HepG2 (cell line): ENCODE results near the gene DLL3. TPM values are rescaled to one million over a fixed set of nuclear protein-coding genes. Genes with fewer than 3 reads are reported as not detected.
A peak's percentile ranks its signal among the peaks of the same experiment; 100 is the strongest.

Experiments used
- CAMTA2 ChIP-seq: sonication (generic); formaldehyde crosslinking; IDR thresholded peaks from 2 replicates; pipeline ENCODE4 v1.4.0; 2020; ENCODE audit warnings: mild to moderate bottlenecking, missing genetic modification reagents, borderline replicate concordance
- CREB1 ChIP-seq, 2 experiments: fragments of 450-650 bp in 1 of 2; IDR thresholded peaks; 2 replicates each; pipeline ENCODE4 v1.6.1; 2016 to 2017; ENCODE audit warnings: control low read depth in 1 of 2, mild to moderate bottlenecking in 1 of 2, missing compliant biosample characterization in 1 of 2, missing genetic modification characterization in 1 of 2
- DBP ChIP-seq: sonication (generic); formaldehyde crosslinking; IDR thresholded peaks from 2 replicates; pipeline ENCODE4 v1.4.0; 2020; ENCODE audit warnings: missing genetic modification reagents; ENCODE audit errors: not compliant biosample characterization
- GLMP ChIP-seq: sonication (generic); formaldehyde crosslinking; IDR thresholded peaks from 2 replicates; pipeline ENCODE4 v1.9.0; 2021; ENCODE audit warnings: missing genetic modification reagents, mild to moderate bottlenecking, borderline replicate concordance
- KDM5B ChIP-seq: sonication (generic); formaldehyde crosslinking; IDR thresholded peaks from 2 replicates; pipeline ENCODE4 v1.4.0; 2020; ENCODE audit warnings: missing genetic modification reagents, mild to moderate bottlenecking, borderline replicate concordance
- KLF6 ChIP-seq: IDR thresholded peaks from 2 replicates; pipeline ENCODE4 v1.8.0; 2016; ENCODE audit warnings: missing biosample characterization, missing genetic modification reagents
- MLLT10 ChIP-seq: sonication (generic); formaldehyde crosslinking; IDR thresholded peaks from 2 replicates; pipeline ENCODE4 v1.4.0; 2020; ENCODE audit warnings: missing genetic modification reagents
- MTA1 ChIP-seq: sonication (generic); formaldehyde crosslinking; IDR thresholded peaks from 2 replicates; pipeline ENCODE4 v1.4.0; 2020; ENCODE audit warnings: missing genetic modification reagents, mild to moderate bottlenecking, borderline replicate concordance
- PCBP2 ChIP-seq: fragments of 200-400 bp; formaldehyde crosslinking; optimal IDR thresholded peaks from 2 replicates; pipeline ENCODE3; 2018; ENCODE audit warnings: low read length, low read depth; ENCODE audit not compliant: poor library complexity, severe bottlenecking
- PRDM10 ChIP-seq: sonication (generic); formaldehyde crosslinking; IDR thresholded peaks from 2 replicates; pipeline ENCODE4 v1.4.0; 2020; ENCODE audit warnings: low read depth, missing genetic modification reagents
- RFX1 ChIP-seq: fragments of 450-650 bp; IDR thresholded peaks from 2 replicates; pipeline ENCODE4 v1.6.1; 2017
- STAG1 ChIP-seq: sonication (generic); formaldehyde crosslinking; IDR thresholded peaks from 2 replicates; pipeline ENCODE4 v1.4.0; 2020; ENCODE audit warnings: missing genetic modification reagents
- ZNF142 ChIP-seq: sonication (generic); formaldehyde crosslinking; IDR thresholded peaks from 2 replicates; pipeline ENCODE4 v1.4.0; 2020; ENCODE audit warnings: missing genetic modification reagents
- ZNF639 ChIP-seq: conservative IDR thresholded peaks from 2 replicates; pipeline ENCODE4 v1.6.1; 2018; ENCODE audit warnings: missing genetic modification reagents
- ZNF678 ChIP-seq: sonication (generic); formaldehyde crosslinking; IDR thresholded peaks from 2 replicates; pipeline ENCODE4 v1.4.0; 2020; ENCODE audit warnings: mild to moderate bottlenecking, missing genetic modification reagents
- polyA plus RNA-seq, 8 experiments: library from polyadenylated mRNA; depleted of rRNA in 3 of 8; stranded (reverse) in 7 of 8; unstranded in 1 of 8; fragments of >200 nt; fragmentation: Illumina TruSeq in 4 of 8; extraction: Trizol in 4 of 8; gene quantifications; 2 replicates each; pipeline versions ENCODE4 v1.2.1 to v1.2.3, GENCODE V29; 2011 to 2016; ENCODE audit warnings: low read depth in 4 of 8, missing spikeins in 1 of 8, mixed read lengths in 1 of 8; ENCODE audit not compliant: insufficient read depth in 1 of 8
- total RNA-seq, 5 experiments: library from RNA; depleted of rRNA; stranded (reverse); fragments of >200 nt; fragmentation: Illumina TruSeq; extraction: Trizol; gene quantifications; 2 replicates each; pipeline ENCODE4 v1.2.3, GENCODE V29; 2016; ENCODE audit warnings: low read depth in 1 of 5

The DLL3 gene
- total and polyA plus RNA-seq, 2 of the 13 experiments (the other 11 are each of a cell fraction or from before 2014, with no cell fraction given): 0.35 to 0.55 TPM

GRCh38 chr19:39506944-39507714 lies 8.4 kb downstream of the DLL3 start (continued):
- peak; percentile 96 for TF ChIP-seq ZNF142
- TF ChIP-seq ZNF678: peak; percentile 75; the same call in 1 of the 2 replicates
- no peak for TF ChIP-seq CAMTA2 (CRISPR knock-in tag)
- no peak for TF ChIP-seq RFX1
- peak; percentile 93; the same call in 1 of the 2 replicates for TF ChIP-seq KDM5B (CRISPR knock-in tag)
- peak; percentile 72 for TF ChIP-seq DBP (CRISPR knock-in tag)
- TF ChIP-seq KLF6 (CRISPR knock-in tag): peak; percentile 95
- no peak for TF ChIP-seq PRDM10
- no peak for TF ChIP-seq GLMP (CRISPR knock-in tag)
- peak; percentile 62 for TF ChIP-seq ZNF639 (CRISPR knock-in tag)
- TF ChIP-seq CREB1 (IDR thresholded peaks at IDR 0.05): no peak
- no peak for TF ChIP-seq CREB1 (CRISPR knock-in tag; IDR thresholded peaks at IDR 0.05)
- TF ChIP-seq MLLT10: no peak
- no peak for TF ChIP-seq MTA1
- no peak for TF ChIP-seq PCBP2
- peak; percentile 5; the same call in 1 of the 2 replicates for TF ChIP-seq STAG1
